Neural cell (in vitro differentiated cells): ENCODE results near the gene PLSCR4.
A peak's percentile ranks its signal among the peaks of the same experiment; 100 is the strongest.

Experiments used
- RAD21 ChIP-seq: fragments of 450-650 bp; conservative IDR thresholded peaks from 2 replicates; pipeline ENCODE4 v1.6.1; 2014; ENCODE audit warnings: antibody characterized with exemption, mild to moderate bottlenecking, moderate library complexity
- TF ChIP-seq, protein P1 (sequence below): fragments of 450-650 bp; IDR thresholded peaks from 2 replicates; pipeline ENCODE4 v1.5.1; 2014; ENCODE audit warnings: antibody characterized with exemption, mild to moderate bottlenecking, moderate library complexity; ENCODE audit not compliant: poor library complexity, severe bottlenecking

DNA sequence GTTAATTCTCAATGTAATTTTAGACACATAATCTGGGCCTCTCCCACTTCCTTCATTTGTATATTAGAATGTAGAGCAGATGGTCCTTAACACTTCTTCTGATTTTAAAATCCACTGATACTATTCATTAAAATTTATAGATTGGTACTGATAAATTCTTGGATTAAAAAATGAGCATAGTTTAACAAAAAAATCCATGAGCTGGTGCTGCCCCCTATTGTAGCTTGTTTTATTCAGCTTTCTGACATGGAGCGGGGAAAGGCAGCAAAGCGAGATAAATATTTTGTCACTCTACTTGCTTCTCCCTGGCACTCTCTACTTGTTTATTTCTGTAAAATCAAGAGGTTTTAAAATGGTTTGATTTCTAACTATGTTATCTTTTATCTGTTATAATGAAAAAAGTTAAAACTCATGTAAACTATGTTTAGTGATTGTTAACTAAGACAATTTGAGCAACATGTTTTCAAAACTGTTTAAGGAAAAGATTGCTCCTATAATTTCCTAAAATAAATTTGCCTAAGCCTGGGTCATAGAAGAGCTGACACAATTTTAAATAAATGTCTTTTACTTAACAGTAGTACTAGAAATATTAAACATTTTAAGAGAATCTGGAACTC is 63.5 kb downstream of the PLSCR4 start:
- peak; percentile 78 for TF ChIP-seq RAD21
- TF ChIP-seq, protein P1, sequence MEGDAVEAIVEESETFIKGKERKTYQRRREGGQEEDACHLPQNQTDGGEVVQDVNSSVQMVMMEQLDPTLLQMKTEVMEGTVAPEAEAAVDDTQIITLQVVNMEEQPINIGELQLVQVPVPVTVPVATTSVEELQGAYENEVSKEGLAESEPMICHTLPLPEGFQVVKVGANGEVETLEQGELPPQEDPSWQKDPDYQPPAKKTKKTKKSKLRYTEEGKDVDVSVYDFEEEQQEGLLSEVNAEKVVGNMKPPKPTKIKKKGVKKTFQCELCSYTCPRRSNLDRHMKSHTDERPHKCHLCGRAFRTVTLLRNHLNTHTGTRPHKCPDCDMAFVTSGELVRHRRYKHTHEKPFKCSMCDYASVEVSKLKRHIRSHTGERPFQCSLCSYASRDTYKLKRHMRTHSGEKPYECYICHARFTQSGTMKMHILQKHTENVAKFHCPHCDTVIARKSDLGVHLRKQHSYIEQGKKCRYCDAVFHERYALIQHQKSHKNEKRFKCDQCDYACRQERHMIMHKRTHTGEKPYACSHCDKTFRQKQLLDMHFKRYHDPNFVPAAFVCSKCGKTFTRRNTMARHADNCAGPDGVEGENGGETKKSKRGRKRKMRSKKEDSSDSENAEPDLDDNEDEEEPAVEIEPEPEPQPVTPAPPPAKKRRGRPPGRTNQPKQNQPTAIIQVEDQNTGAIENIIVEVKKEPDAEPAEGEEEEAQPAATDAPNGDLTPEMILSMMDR = peak; percentile 72
